CD4-positive, alpha-beta T cell (primary cell): ENCODE results near the gene SORCS2. TPM values are rescaled to one million over a fixed set of nuclear protein-coding genes. Genes with fewer than 3 reads are reported as not detected.

Source experiments
- ATAC-seq: fragments of 200-7000 bp; cut with Tn5 transposase; one replicate; pipeline ENCODE4 v1.10.0; 2022; ENCODE audit warnings: mild to moderate bottlenecking; ENCODE audit not compliant: poor library complexity
- CTCF ChIA-PET: fragments of 350-600 bp; sonication (Branson Sonifier 250); formaldehyde crosslinking; loops from one replicate; lab custom pipeline; 2021; ENCODE audit warnings: antibody characterized with exemption, inconsistent platforms; lab: Charles Lee
- POLR2A ChIA-PET: fragments of 350-600 bp; sonication (Branson Sonifier 250); formaldehyde crosslinking; loops from one replicate; lab custom pipeline; 2021; ENCODE audit warnings: antibody characterized with exemption, inconsistent platforms; lab: Charles Lee
- DNase-seq, 14 experiments: peaks; one replicate each; pipeline ENCODE4 v3.0.0-alpha.2; 2013 to 2020; ENCODE audit warnings: mixed read lengths in 2 of 14
- H3K27ac ChIP-seq, 2 donors: one replicate each; pipeline versions ENCODE4 v1.5.1 to v1.7.0; 2013; ENCODE audit warnings: low read length in 2 of 2, low read depth in 1 of 2, mild to moderate bottlenecking in 1 of 2
- H3K27me3 ChIP-seq, 2 experiments: 1 replicate in 1 of 2; 2 replicates in 1 of 2; pipeline versions ENCODE4 v1.6.1 to v1.7.0; 2013; ENCODE audit warnings: low read length in 2 of 2, control low read depth in 1 of 2, mild to moderate bottlenecking in 1 of 2, moderate library complexity in 1 of 2; ENCODE audit not compliant: insufficient read depth in 2 of 2, control insufficient read depth in 1 of 2
- H3K36me3 ChIP-seq: one replicate; pipeline ENCODE4 v1.6.1; 2013; ENCODE audit warnings: low read length, control low read depth; ENCODE audit not compliant: insufficient read depth
- H3K4me1 ChIP-seq: one replicate; pipeline ENCODE4 v1.6.1; 2013; ENCODE audit warnings: low read length, control low read depth; ENCODE audit not compliant: insufficient read depth
- H3K4me3 ChIP-seq: one replicate; pipeline ENCODE4 v1.5.1; 2013; ENCODE audit warnings: mild to moderate bottlenecking, low read length, moderate library complexity
- H3K9me3 ChIP-seq, 2 experiments: 1 replicate in 1 of 2; 2 replicates in 1 of 2; pipeline versions ENCODE4 v1.6.1 to v1.7.0; 2013; ENCODE audit warnings: low read length in 2 of 2, mild to moderate bottlenecking in 2 of 2, control low read depth in 1 of 2, moderate library complexity in 1 of 2; ENCODE audit not compliant: control insufficient read depth in 1 of 2, insufficient read depth in 1 of 2
- H3K27ac Mint-ChIP-seq: one replicate; pipeline ENCODE4 v1.8.0; 2020; ENCODE audit warnings: mixed read lengths
- H3K27me3 Mint-ChIP-seq: one replicate; pipeline ENCODE4 v1.8.0; 2021; ENCODE audit warnings: mixed read lengths
- H3K36me3 Mint-ChIP-seq: one replicate; pipeline ENCODE4 v1.8.0; 2021; ENCODE audit warnings: low read depth, mixed read lengths
- H3K4me1 Mint-ChIP-seq: one replicate; pipeline ENCODE4 v1.8.0; 2021; ENCODE audit warnings: low read depth, mixed read lengths
- H3K4me3 Mint-ChIP-seq: one replicate; pipeline ENCODE4 v1.8.0; 2020; ENCODE audit warnings: mild to moderate bottlenecking, mixed read lengths
- H3K9me3 Mint-ChIP-seq: one replicate; pipeline ENCODE4 v1.8.0; 2020; ENCODE audit warnings: mixed read lengths
- intact Hi-C, 2 experiments: fragments of 100-400 bp; cut with DNase I in 1 of 2; cut with micrococcal nuclease in 1 of 2; formaldehyde crosslinking; loops; one replicate each; pipeline versions ENCODE4 v1.15.1 to v1.9.0; 2023 to 2025; cut with DNase I, micrococcal nuclease
- total RNA-seq, 174 experiments: library from RNA in 2 of 174; stranded (reverse) in 2 of 174; gene quantifications; one replicate each; pipeline ENCODE4 v1.2.3 and lab custom pipeline; 2021 to 2026
- TF ChIP-seq, protein P1 (sequence below): fragments of 200-600 bp; IDR thresholded peaks from one replicate; pipeline ENCODE4 v1.8.0; 2022; ENCODE audit warnings: antibody characterized with exemption, mild to moderate bottlenecking

Gene SORCS2
- total RNA-seq, 2 experiments from 2014 or later, result not detected

GRCh38 chr4:7444314-7444713 is 252.0 kb downstream of the SORCS2 start:
- H3K27me3 Mint-ChIP-seq, result peaks cover 26% of the 10 kb centered on the region
- no peaks in the 10 kb centered on the region for H3K36me3 Mint-ChIP-seq
- no peak overlapping the region for H3K4me3 ChIP-seq
- no peak overlapping the region for H3K27ac ChIP-seq
- no peak for DNase-seq
- ATAC-seq, result no peak
- no peaks in the 10 kb centered on the region for H3K9me3 Mint-ChIP-seq
- ChIA-PET POLR2A (no interaction called here), CTCF (no interaction called here)
- peaks cover 0 to 12% of the 10 kb centered on the region in 2 experiments for H3K9me3 ChIP-seq
- no peak overlapping the region for H3K27ac Mint-ChIP-seq
- no peaks in the 10 kb centered on the region for H3K36me3 ChIP-seq
- H3K4me3 Mint-ChIP-seq, result no peak overlapping the region
- H3K4me1 ChIP-seq, result no peaks in the 10 kb centered on the region
- intact Hi-C loops, result no loop called here
- no peaks in the 10 kb centered on the region for H3K4me1 Mint-ChIP-seq
- TF ChIP-seq, protein P1, sequence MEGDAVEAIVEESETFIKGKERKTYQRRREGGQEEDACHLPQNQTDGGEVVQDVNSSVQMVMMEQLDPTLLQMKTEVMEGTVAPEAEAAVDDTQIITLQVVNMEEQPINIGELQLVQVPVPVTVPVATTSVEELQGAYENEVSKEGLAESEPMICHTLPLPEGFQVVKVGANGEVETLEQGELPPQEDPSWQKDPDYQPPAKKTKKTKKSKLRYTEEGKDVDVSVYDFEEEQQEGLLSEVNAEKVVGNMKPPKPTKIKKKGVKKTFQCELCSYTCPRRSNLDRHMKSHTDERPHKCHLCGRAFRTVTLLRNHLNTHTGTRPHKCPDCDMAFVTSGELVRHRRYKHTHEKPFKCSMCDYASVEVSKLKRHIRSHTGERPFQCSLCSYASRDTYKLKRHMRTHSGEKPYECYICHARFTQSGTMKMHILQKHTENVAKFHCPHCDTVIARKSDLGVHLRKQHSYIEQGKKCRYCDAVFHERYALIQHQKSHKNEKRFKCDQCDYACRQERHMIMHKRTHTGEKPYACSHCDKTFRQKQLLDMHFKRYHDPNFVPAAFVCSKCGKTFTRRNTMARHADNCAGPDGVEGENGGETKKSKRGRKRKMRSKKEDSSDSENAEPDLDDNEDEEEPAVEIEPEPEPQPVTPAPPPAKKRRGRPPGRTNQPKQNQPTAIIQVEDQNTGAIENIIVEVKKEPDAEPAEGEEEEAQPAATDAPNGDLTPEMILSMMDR, result no peak
- peaks cover 2 to 11% of the 10 kb centered on the region in 2 experiments for H3K27me3 ChIP-seq

- ChIA-PET CTCF (no interaction called here), POLR2A (no interaction called here)
- Histone ChIP-seq H3K4me3 (no peak overlapping the region), H3K4me1 (no peaks in the 10 kb centered on the region), H3K27me3 (peaks cover 2 to 11% of the 10 kb centered on the region in 2 experiments), H3K9me3 (peaks cover 0 to 16% of the 10 kb centered on the region in 2 experiments), H3K27ac (no peak overlapping the region), H3K36me3 (no peaks in the 10 kb centered on the region)
- Mint-ChIP-seq H3K27ac (no peak overlapping the region), H3K4me1 (no peaks in the 10 kb centered on the region), H3K9me3 (no peaks in the 10 kb centered on the region), H3K36me3 (no peaks in the 10 kb centered on the region), H3K4me3 (no peak overlapping the region), H3K27me3 (peaks cover 26% of the 10 kb centered on the region)
- intact Hi-C loops, result no loop called here
- ATAC-seq (no peak), DNase-seq (no peak)
- TF ChIP-seq, protein P1, result no peak
Observed at GRCh38 chr4:7444731-7445130, 252.4 kb downstream of the SORCS2 start.

DNA sequence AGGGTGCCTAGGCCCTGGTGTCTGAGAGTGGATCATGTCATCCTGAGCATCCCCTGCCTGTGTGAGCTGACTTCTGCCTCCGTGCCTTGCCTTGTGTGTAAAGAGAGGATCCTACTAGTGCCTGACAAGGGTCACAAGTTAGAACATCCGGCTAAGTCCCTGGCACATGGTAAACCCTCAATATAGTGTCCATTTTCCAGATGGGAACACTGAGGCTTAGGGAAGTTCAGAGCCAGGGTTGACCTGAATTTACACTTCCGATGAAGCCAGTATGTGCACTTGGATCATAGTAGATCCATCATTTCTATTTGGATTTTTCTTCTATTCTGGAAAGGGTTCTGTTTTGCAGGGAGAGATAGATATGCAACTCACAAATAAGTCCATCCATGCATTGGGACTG is 254.9 kb downstream of the SORCS2 start:
- H3K4me1 ChIP-seq, result no peaks in the 10 kb centered on the region
- Mint-ChIP-seq H3K27ac (no peak overlapping the region), H3K27me3 (peaks cover 22% of the 10 kb centered on the region), H3K36me3 (no peaks in the 10 kb centered on the region), H3K4me3 (no peak overlapping the region), H3K9me3 (no peaks in the 10 kb centered on the region), H3K4me1 (no peaks in the 10 kb centered on the region)
- ATAC-seq, result no peak
- ChIA-PET CTCF (no interaction called here), POLR2A (no interaction called here)
- no peak overlapping the region for H3K4me3 ChIP-seq
- no peak overlapping the region for H3K27ac ChIP-seq
- DNase-seq, result no peak
- H3K27me3 ChIP-seq, result peaks cover 2 to 11% of the 10 kb centered on the region in 2 experiments
- peaks cover 0 to 18% of the 10 kb centered on the region in 2 experiments for H3K9me3 ChIP-seq
- intact Hi-C loops, result no loop called here
- TF ChIP-seq, protein P1, result no peak
- no peaks in the 10 kb centered on the region for H3K36me3 ChIP-seq
